GM12892 (cell line): ENCODE measurements around the gene ARHGEF10L.

Source experiments
- POLR2A ChIP-seq: IDR thresholded peaks from 2 replicates; pipeline ENCODE4 v1.6.1; 2011; ENCODE audit warnings: low read depth, low read length, control low read depth
- POLR2AphosphoS5 ChIP-seq: IDR thresholded peaks from 2 replicates; pipeline ENCODE4 v1.6.1; 2011; ENCODE audit warnings: low read depth, low read length, control low read depth
- TAF1 ChIP-seq: IDR thresholded peaks from 2 replicates; pipeline ENCODE4 v1.6.1; 2011; ENCODE audit warnings: low read depth, mild to moderate bottlenecking, control low read depth, low read length, borderline replicate concordance

DNA sequence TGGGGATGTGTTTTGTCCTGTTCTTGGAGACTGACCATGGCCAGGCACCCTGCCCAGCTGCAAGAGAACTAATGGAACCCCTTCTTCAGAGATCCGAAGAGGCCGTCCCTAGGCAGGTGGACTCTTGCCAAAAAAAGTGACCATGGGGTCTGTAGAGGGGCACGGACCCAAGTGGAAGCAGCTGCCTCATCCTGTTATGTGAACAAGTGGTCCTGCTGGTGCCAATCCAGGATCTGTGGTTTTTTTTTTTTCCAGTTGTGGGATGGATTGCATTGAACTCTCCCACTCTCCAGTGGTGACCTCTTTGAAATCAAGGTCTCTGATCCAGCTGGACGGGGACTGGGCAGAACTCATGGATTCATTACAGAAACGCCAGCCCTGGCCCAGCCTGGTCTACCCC is 71.2 kb downstream of the ARHGEF10L start:
- TF ChIP-seq POLR2A (no peak), POLR2AphosphoS5 (no peak), TAF1 (no peak)
